ENCODE results near the gene ATP2C2. TPM values are rescaled to one million over a fixed set of nuclear protein-coding genes. Genes with fewer than 3 reads are reported as not detected.

ATP2C2 gene
- total and polyA plus RNA-seq, 9 of the 15 experiments (the other 6 are each of a cell fraction or from before 2014, with no cell fraction given): 0.75 TPM; not detected in 8

DNA sequence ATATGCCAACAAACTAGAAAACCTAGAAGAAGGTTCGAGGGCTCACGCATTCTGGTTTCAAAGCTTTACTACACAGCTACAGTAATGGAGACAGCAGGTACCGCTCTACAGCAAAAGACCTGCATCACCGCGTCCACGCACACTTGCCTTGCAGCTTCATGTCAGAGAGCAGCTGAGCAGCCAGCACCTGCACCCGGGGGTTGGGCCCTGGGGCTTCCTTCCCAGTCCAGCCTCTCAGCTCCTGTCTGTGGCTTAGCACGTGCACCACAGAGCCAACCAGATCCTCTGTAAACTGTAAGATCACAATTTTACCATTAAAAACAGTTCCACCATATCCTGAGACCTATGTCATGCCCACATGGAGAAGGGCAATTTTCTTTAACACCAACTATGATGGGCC is 120.8 kb downstream of the ATP2C2 start:
- H3K9me3 ChIP-seq (replicated peaks; ENCODE audit: control insufficient read depth, insufficient read depth, low read depth, low read length): peaks cover 3% of the 10 kb centered on the region
- no TSS peak for BruUV-seq (replicated peaks)
- peaks cover 7% of the 10 kb centered on the region; the same call in 1 of the 2 replicates for H4K20me1 ChIP-seq (replicated peaks; ENCODE audit: control insufficient read depth, insufficient read depth, low read length)
- H3K9me1 ChIP-seq (ENCODE audit: control insufficient read depth, insufficient read depth, low read length): no peaks in the 10 kb centered on the region
- H3K4me2 ChIP-seq (ENCODE audit: insufficient read depth, low read length): no peak overlapping the region
- TF ChIP-seq EP400 (IDR thresholded peaks at IDR 0.05) (0 out of 2 replicates have a peak, but pooled peaks have one; percentile 10), ZC3H4 (CRISPR knock-in tag; IDR thresholded peaks at IDR 0.05; ENCODE audit: borderline replicate concordance) (no peak)
- TF ChIP-seq, protein P1, sequence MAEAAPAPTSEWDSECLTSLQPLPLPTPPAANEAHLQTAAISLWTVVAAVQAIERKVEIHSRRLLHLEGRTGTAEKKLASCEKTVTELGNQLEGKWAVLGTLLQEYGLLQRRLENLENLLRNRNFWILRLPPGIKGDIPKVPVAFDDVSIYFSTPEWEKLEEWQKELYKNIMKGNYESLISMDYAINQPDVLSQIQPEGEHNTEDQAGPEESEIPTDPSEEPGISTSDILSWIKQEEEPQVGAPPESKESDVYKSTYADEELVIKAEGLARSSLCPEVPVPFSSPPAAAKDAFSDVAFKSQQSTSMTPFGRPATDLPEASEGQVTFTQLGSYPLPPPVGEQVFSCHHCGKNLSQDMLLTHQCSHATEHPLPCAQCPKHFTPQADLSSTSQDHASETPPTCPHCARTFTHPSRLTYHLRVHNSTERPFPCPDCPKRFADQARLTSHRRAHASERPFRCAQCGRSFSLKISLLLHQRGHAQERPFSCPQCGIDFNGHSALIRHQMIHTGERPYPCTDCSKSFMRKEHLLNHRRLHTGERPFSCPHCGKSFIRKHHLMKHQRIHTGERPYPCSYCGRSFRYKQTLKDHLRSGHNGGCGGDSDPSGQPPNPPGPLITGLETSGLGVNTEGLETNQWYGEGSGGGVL (CRISPR knock-in tag; IDR thresholded peaks at IDR 0.05): no peak
- no peak overlapping the region for H3K4me3 ChIP-seq
- CTCF ChIA-PET (ENCODE audit: low intra/inter-chr PET ratio): no interaction called here
- FAIRE-seq (peak; percentile 46), DNase-seq (ENCODE audit: extremely low read depth in 1 of 4, low spot score in 3 of 4) (no peak), ATAC-seq (no peak)
- no peak overlapping the region for H2AFZ ChIP-seq (ENCODE audit: low read depth, low read length)
- no peak overlapping the region for H3K9ac ChIP-seq (ENCODE audit: insufficient read depth in 1 of 2, low read depth in 2 of 2, low read length in 2 of 2)
- H3K4me1 ChIP-seq (replicated peaks in 1 of 2; ENCODE audit: control insufficient read depth in 2 of 2, insufficient read depth in 2 of 2, low read length in 2 of 2): no peaks in the 10 kb centered on the region
- in situ Hi-C loops (cut with MboI): loop anchor here (5.0 to 10.0 kb wide), 2 partner anchors 424 to 532 kb away; no protein-coding TSS in a partner anchor
- intact Hi-C loops (cut with micrococcal nuclease): loop anchor here (10.0 kb wide), 1 partner anchor 404 kb away; no protein-coding TSS in a partner anchor
- no peaks in the 10 kb centered on the region for H3K79me2 ChIP-seq (ENCODE audit: control insufficient read depth, insufficient read depth, low read length)
- POLR2A ChIA-PET: interaction anchor here (0.6 to 1.1 kb wide), 3 partner anchors 9 to 323 kb away, joined by 3 to 8 read pairs (median 3); no protein-coding TSS in a partner anchor
- 68% methylated on average over 8 of the region's 8 CpGs for WGBS (ENCODE audit: insufficient coverage, low coverage, missing lambda C conversion rate)
- no peaks in the 10 kb centered on the region for H3K27me3 ChIP-seq (ENCODE audit: control insufficient read depth in 2 of 2, insufficient read depth in 2 of 2, low read length in 2 of 2)
- no peak overlapping the region for H3K27ac ChIP-seq (ENCODE audit: extremely low read depth, low read depth, low read length)
- peaks cover under 1% of the 10 kb centered on the region; the same call in 1 of the 3 replicates for H3K36me3 ChIP-seq (ENCODE audit: control insufficient read depth, insufficient read depth, low read length)

Data from K562 (cell line).